Mesothelial cell of epicardium (in vitro differentiated cells): ENCODE measurements around the gene ANO2. TPM values are rescaled to one million over a fixed set of nuclear protein-coding genes. Genes with fewer than 3 reads are reported as not detected.

ENCODE experiments used
- DNase-seq, 2 experiments: peaks; one replicate each; pipeline ENCODE4 v3.0.0; 2021; ENCODE audit warnings: low spot score in 2 of 2; ENCODE audit not compliant: unreplicated experiment in 2 of 2
- H3K27ac Mint-ChIP-seq: 2 replicates; pipeline ENCODE4 v1.8.0; 2021; ENCODE audit warnings: mixed read lengths
- H3K27me3 Mint-ChIP-seq: 2 replicates; pipeline ENCODE4 v1.8.0; 2021; ENCODE audit warnings: low read depth, mixed read lengths
- H3K36me3 Mint-ChIP-seq: 2 replicates; pipeline ENCODE4 v1.8.0; 2021; ENCODE audit warnings: mixed read lengths
- H3K4me1 Mint-ChIP-seq: 2 replicates; pipeline ENCODE4 v1.8.0; 2021; ENCODE audit warnings: mixed read lengths
- H3K4me3 Mint-ChIP-seq: 2 replicates; pipeline ENCODE4 v1.8.0; 2021; ENCODE audit warnings: mild to moderate bottlenecking, moderate library complexity, mixed read lengths
- H3K9me3 Mint-ChIP-seq: 2 replicates; pipeline ENCODE4 v1.8.0; 2021; ENCODE audit warnings: mixed read lengths
- total RNA-seq: library from RNA; stranded (reverse); gene quantifications from 3 replicates; pipeline ENCODE4 v1.2.1, GENCODE V29; 2021
- TF ChIP-seq, protein P1 (sequence below): fragments of 200-600 bp; sonication (generic); IDR thresholded peaks from one replicate; pipeline ENCODE4 v1.5.0; 2021; ENCODE audit warnings: antibody characterized with exemption; ENCODE audit not compliant: unreplicated experiment

The ANO2 gene
- total RNA-seq, 1 donor from 2014 or later = 6.3 TPM

DNA sequence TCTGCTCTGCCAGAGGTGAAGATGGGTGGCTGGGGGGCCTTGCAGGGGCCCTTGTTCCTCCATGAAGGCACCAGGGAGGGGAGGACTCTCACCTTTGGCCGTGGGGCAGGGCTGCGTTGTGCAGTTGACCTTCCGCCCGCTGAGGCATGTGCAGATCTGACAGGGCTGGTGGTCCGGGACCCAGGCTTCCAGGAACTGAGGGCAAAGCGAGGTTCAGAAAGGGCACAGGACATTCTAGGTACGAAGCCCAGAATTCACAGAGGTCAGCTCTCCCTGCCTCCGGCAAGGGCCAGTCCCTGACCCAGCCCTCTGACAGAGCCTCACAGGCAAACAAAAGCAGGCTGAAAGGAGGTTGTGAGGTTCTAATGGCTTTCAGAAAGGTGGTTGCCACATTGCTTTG, 40.4 kb upstream of the ANO2 start:
- no peaks in the 10 kb centered on the region for H3K36me3 Mint-ChIP-seq
- peaks cover 8% of the 10 kb centered on the region for H3K4me1 Mint-ChIP-seq
- H3K4me3 Mint-ChIP-seq = no peak overlapping the region
- H3K27me3 Mint-ChIP-seq = peaks cover 4% of the 10 kb centered on the region
- no peak overlapping the region for H3K27ac Mint-ChIP-seq
- H3K9me3 Mint-ChIP-seq = no peaks in the 10 kb centered on the region
- TF ChIP-seq, protein P1, sequence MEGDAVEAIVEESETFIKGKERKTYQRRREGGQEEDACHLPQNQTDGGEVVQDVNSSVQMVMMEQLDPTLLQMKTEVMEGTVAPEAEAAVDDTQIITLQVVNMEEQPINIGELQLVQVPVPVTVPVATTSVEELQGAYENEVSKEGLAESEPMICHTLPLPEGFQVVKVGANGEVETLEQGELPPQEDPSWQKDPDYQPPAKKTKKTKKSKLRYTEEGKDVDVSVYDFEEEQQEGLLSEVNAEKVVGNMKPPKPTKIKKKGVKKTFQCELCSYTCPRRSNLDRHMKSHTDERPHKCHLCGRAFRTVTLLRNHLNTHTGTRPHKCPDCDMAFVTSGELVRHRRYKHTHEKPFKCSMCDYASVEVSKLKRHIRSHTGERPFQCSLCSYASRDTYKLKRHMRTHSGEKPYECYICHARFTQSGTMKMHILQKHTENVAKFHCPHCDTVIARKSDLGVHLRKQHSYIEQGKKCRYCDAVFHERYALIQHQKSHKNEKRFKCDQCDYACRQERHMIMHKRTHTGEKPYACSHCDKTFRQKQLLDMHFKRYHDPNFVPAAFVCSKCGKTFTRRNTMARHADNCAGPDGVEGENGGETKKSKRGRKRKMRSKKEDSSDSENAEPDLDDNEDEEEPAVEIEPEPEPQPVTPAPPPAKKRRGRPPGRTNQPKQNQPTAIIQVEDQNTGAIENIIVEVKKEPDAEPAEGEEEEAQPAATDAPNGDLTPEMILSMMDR = no peak
- no peak for DNase-seq

DNA sequence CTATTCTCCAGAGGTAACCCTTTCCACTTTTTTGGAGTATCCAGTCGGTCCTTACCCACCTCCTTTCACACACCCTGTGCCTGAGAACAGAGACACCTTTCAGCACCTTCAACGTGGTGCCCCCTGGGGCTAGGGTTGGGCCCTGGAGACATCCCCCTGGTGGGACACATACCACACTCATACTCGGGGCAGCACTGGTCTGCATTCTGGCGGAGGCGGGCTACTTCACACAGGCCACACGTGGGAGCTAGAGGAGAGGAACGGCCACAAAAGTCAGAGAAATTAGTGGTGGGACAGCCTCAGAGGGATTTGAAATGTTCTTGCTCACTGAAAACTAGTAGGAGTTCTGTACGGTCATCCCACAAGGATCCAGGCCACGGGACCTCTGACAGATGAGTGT, 39.8 kb upstream of the ANO2 start:
- Mint-ChIP-seq H3K4me3 (no peak overlapping the region), H3K36me3 (no peaks in the 10 kb centered on the region), H3K9me3 (no peaks in the 10 kb centered on the region), H3K27ac (no peak overlapping the region), H3K27me3 (peaks cover 4% of the 10 kb centered on the region), H3K4me1 (peaks cover 8% of the 10 kb centered on the region)
- DNase-seq = no peak
- TF ChIP-seq, protein P1 = no peak

DNA sequence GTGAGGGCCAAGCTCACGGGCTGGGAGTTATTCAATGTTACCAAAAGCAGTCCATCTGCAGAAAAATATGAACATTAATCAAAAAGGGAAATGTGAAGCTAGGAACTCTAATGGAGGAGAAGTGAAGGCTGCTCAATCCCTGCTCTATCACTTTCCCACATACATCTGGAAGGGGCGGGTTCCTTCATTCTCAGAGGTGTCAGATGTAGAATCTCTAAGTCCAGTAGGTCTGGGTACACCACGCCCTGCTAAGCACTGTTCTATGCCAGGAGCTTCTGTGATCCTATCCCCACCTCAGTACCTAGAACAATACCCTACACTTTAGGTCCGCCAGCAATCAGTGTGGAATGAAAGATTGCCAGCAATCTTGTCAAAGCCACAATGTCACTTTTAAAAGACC, 37.0 kb upstream of the ANO2 start:
- Mint-ChIP-seq H3K27me3 (peaks cover 10% of the 10 kb centered on the region), H3K4me3 (no peak overlapping the region), H3K36me3 (no peaks in the 10 kb centered on the region), H3K9me3 (no peaks in the 10 kb centered on the region), H3K4me1 (no peaks in the 10 kb centered on the region), H3K27ac (no peak overlapping the region)
- no peak for DNase-seq
- TF ChIP-seq, protein P1 = no peak

DNA sequence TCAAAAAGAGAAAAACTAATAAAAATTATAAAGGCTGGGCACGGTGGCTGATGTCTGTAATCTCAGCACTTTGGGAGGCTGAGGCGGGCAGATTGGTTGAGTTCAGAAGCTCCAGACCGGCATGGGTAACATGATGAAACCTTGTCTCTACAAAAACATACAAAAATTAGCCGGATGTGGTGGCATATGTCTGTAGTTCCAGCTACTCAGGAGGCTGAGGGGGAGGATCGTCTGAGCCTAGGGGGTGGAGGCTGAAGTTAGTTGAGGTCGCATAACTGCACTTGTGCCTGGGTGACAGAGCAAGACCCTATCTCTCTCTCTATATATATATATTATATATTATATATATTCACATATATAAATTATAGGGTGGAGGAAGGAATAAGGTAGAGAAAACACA, 32.5 kb upstream of the ANO2 start:
- no peak overlapping the region for H3K27ac Mint-ChIP-seq
- peaks cover 28% of the 10 kb centered on the region for H3K27me3 Mint-ChIP-seq
- H3K4me1 Mint-ChIP-seq = no peaks in the 10 kb centered on the region
- no peak overlapping the region for H3K4me3 Mint-ChIP-seq
- DNase-seq = no peak
- no peaks in the 10 kb centered on the region for H3K9me3 Mint-ChIP-seq
- TF ChIP-seq, protein P1 = no peak
- no peaks in the 10 kb centered on the region for H3K36me3 Mint-ChIP-seq

DNA sequence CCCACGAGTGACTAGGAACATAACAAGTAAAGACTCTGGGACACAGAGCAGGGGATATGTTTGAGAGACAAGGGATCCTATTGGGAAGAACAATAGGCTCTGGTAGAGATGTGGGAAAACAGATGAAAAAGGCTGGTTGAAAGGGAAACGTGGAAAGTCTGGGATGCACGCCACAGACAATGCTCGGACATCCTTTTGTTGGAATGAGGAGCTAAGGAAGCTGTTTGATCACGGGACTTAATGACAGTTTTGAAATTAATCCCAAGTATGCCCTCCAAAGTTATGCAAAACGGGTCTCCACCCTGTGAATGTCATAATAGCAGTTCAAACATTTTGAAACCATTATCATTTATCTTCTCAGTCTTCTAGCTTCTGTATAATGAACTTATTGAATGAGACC, 31.7 kb upstream of the ANO2 start:
- H3K27ac Mint-ChIP-seq = no peak overlapping the region
- H3K4me1 Mint-ChIP-seq = no peaks in the 10 kb centered on the region
- H3K9me3 Mint-ChIP-seq = no peaks in the 10 kb centered on the region
- H3K36me3 Mint-ChIP-seq = no peaks in the 10 kb centered on the region
- no peak for DNase-seq
- H3K4me3 Mint-ChIP-seq = no peak overlapping the region
- TF ChIP-seq, protein P1 = no peak
- H3K27me3 Mint-ChIP-seq = peaks cover 33% of the 10 kb centered on the region

DNA sequence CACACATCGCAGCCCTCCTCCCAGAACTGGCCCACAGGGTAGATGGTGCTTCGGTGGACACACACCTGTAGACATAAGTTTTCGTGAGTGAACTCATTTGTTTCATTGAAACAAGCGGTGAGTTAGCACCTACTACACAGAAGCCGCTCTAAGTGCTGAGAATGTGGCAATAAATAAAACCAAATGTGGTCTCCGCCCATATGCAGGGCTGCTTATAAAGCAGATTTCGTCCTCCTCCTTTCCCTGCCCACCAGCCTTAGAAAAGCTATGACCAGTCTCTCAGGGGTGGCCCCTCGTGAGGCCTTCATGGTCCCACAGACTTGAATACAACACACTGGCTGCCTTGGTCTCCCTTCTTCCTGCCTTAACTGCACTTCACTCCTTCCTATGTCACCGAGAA, 31.1 kb upstream of the ANO2 start:
- Mint-ChIP-seq H3K4me3 (no peak overlapping the region), H3K27ac (no peak overlapping the region), H3K36me3 (no peaks in the 10 kb centered on the region), H3K27me3 (peaks cover 29% of the 10 kb centered on the region), H3K4me1 (no peaks in the 10 kb centered on the region), H3K9me3 (no peaks in the 10 kb centered on the region)
- no peak for DNase-seq
- TF ChIP-seq, protein P1 = no peak
